HG03159 (cell line): Measurements from ENCODE around the gene RAB36.

Experiments
- ATAC-seq: cut with Tn5 transposase; IDR thresholded peaks from one replicate; pipeline ENCODE4 v1.9.1; 2021; ENCODE audit warnings: mild to moderate bottlenecking, moderate library complexity; ENCODE audit not compliant: unreplicated experiment

Gene RAB36

GRCh38 chr22:23180893-23181720, 35.8 kb downstream of the RAB36 start:
- ATAC-seq = no peak

DNA sequence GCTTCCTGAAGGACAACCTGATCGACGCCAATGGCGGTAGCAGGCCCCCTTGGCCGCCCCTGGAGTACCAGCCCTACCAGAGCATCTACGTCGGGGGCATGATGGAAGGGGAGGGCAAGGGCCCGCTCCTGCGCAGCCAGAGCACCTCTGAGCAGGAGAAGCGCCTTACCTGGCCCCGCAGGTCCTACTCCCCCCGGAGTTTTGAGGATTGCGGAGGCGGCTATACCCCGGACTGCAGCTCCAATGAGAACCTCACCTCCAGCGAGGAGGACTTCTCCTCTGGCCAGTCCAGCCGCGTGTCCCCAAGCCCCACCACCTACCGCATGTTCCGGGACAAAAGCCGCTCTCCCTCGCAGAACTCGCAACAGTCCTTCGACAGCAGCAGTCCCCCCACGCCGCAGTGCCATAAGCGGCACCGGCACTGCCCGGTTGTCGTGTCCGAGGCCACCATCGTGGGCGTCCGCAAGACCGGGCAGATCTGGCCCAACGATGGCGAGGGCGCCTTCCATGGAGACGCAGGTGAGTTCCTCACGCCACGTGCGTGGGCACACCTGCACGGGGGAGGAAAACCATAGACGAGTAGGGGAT, 36.5 kb downstream of the RAB36 start:
- ATAC-seq = no peak

- ATAC-seq = no peak
Measured at GRCh38 chr22:23182309-23183060, 37.2 kb downstream of the RAB36 start.

- no peak for ATAC-seq
Measured at GRCh38 chr22:23183061-23183698, 37.9 kb downstream of the RAB36 start.

DNA sequence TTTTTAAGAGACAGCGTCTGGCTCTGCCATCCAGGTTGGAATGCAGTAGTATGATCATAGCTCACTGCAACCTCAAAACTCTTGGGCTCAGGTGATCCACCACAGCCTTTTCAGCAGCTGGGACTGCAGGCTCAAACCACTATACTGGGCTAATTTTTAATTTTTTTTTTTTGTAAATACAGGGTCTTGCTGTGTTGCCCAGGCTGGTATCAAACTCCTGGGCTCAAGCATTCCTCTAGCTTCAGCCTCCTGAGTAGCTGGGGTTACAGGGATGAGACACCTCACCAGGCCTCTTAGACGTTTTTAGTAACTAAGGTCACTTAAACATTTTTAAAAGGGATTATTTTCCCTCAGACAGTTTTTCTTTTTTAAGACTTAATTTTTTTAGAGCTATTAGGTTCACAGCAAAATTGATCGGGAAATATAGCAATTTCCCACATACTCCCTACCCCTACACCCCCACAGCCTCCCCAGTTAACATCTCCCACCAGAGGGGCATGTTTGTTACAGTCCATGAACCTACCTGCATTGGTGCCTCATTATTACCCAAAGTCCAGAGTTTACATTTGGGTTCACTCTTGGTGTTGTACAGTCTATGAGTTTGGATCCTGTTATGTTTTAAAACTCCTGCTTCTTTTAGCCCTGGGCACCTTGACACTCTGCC, 39.0 kb downstream of the RAB36 start:
- ATAC-seq = no peak

DNA sequence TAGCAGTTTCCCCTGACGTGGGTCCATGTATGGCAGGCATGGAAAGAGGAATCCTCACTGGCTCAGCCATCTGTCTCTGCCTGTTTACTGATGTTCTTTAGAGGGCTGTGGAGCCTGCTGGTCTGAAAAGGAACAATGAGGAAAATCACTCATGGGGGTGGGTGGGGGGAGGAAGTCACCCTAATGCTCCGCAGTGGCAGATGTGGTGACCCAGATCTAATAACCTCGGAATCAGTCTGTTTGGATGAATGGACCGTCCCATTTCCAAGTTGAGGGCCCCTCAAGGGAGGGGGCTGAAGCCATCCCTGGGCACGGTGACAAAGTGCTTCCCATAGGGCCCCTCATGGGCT, 39.5 kb downstream of the RAB36 start:
- no peak for ATAC-seq

- ATAC-seq = no peak
Measured at GRCh38 chr22:23187211-23187610, 41.9 kb downstream of the RAB36 start.

- ATAC-seq = no peak
Measured at GRCh38 chr22:23187871-23188700, 42.8 kb downstream of the RAB36 start.

DNA sequence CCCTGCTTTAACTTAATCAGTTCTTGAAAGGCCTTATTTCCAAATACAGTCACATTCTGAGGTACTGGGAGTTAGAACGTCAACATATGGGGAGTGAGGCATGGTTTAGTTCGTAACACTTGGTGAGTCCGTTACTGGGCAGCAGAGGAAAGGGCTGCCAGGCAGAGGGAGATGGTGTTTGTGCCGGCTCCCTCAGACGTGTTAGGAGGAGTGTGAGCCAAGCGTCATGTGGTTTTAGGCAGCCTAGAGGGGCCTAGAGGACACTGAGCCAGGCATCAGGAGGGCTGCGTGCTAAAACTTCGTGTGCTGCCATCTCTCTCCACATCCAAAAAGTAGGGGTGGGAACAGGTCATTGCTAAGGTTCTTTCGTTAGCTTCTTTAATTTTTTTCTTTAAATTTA, 45.2 kb downstream of the RAB36 start:
- no peak for ATAC-seq

- ATAC-seq = no peak
Measured at GRCh38 chr22:23192133-23192532, 46.9 kb downstream of the RAB36 start.

GRCh38 chr22:23192558-23192957, 47.3 kb downstream of the RAB36 start:
- ATAC-seq = no peak

DNA sequence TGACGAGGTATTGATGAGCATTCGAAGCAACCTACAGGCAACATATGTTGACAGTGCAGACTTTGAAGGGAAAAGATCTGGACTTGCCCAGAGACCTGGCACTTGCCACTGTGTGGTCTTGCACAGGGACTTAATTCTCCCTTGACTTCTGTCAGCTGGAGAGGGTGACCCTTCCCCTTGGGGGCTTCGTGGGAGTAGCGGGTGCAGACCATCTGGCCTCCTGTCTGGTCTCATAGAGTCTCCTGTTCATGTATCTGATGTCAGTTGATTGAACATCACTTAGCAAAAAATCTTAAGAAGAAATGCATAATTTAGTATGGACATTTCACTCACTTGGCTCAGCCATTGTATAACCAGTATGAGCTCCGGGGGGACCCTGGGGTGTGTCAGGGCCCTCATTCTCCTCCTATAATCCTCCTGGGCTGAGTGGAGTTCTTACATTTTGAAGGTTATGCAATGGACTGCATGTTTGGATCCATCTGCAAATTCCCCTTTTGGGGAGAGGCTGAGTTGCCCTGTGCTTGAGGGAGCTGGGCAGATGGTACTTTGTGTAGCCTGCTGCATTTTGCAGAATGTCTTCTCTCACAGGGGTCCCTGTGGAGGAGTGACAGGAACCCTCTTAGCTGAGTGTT, 48.0 kb downstream of the RAB36 start:
- no peak for ATAC-seq

DNA sequence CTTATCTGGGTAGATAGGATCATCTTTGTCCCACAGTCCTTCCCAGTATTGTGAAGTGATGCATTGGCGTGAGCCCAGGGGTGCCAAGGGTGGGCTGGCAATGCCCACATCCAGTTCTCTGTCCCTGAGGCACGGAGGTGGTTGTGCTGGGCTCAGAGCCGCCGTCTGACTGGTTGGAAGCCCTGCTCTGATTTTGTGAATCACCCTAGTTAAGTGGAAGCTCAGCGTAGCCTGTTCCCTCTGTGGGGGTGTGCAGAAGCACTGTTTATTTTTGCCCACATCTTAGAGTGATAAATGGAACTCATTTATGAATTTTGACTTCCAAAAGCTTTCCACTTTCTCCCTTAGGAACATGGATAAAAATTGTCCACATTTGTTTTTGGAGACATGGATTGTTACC, 48.6 kb downstream of the RAB36 start:
- ATAC-seq = no peak

- no peak for ATAC-seq
Measured at GRCh38 chr22:23196165-23196564, 50.9 kb downstream of the RAB36 start.

- no peak for ATAC-seq
Measured at GRCh38 chr22:23197836-23198235, 52.6 kb downstream of the RAB36 start.

DNA sequence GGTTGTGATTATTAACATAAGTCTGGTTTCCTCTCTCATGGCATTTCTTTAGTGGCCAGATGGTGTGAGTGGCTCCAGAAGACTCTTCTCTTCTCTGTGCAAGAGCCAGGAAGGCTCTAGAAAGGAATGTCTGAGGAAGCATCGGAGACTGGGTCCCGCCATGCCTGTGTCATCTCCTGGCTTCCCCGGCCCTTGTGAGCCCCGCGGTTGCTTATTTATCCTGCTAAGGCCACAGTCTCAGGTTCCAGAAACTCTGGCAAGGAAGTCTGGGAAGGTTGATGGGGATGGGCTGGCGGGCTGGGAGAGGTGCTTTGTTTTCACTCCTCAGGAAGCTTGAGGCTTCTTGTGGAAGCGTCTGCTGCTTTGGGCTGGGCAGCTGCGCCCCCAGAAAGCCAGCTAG, 53.9 kb downstream of the RAB36 start:
- no peak for ATAC-seq

DNA sequence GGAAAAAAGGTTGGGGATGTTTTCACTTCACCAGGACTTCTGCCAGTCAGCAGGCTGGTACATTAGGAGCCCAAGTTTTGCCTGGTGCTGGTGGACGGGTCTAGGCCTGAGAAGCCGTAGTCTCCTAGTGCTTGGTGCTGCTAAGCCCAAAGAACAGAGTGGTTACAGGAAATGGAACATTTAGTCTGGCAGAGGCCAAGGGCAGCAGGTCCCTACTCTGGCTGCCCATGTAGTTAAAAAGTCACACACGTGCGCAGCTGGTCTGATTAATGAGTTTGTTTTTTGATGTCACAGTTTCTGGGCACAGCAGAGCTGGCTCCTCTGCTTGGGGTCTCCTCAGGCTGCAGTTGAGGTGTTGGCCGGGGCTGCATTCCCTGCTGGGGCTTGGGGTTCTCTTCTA, 55.6 kb downstream of the RAB36 start:
- ATAC-seq = no peak

DNA sequence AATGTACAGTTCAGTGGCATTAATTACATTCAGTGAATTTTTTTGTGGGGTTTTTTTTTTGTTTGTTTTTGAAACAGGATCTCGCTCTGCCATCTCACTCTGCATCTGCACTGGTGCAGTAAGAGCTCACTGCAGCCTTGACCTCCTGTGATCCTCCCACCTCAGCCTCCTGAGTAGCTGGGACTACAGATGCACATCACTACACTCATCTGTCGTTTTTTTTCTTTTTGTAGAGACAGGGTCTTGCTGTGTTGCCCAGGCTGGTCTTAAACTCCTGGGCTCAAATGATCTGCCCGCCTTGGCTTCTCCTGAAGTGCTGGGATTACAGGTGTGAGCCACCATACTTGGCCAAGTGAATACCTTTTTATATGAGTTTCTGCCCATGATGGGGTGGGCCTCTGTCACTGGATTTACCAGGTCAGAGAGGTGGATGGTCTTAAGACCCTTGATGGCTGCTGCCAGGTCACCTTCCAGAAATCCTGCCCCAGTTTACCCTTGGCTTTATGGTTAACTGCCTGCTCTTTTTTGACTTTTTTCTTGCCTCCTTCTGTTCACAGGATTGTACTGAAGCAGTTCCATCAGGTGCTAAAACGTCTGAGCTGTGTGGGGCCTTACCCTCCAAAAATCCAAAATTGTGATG, 57.7 kb downstream of the RAB36 start:
- no peak for ATAC-seq

- no peak for ATAC-seq
Measured at GRCh38 chr22:23203452-23204124, 58.3 kb downstream of the RAB36 start.
